Small intestine (tissue), 7 donors: ENCODE data around the gene DNAJC9. TPM values are rescaled to one million over a fixed set of nuclear protein-coding genes. Genes with fewer than 3 reads are reported as not detected.

Source experiments
- DNase-seq, 2 donors: peaks; one replicate each; pipeline versions ENCODE4 v3.0.0 to v3.0.0-alpha.2; 2013
- FAIRE-seq: peaks from 2 replicates; lab custom pipeline; 2012; peaks lifted over from hg19 to GRCh38; lab: Jason Lieb, UNC
- H3K27ac ChIP-seq, 3 donors: one replicate each; pipeline ENCODE4 v1.5.1; 2013; ENCODE audit warnings: low read length in 2 of 3, mild to moderate bottlenecking in 2 of 3, control low read depth in 1 of 3, inconsistent platforms in 1 of 3, low read depth in 1 of 3, moderate library complexity in 1 of 3
- H3K27me3 ChIP-seq, 3 donors: one replicate each; pipeline ENCODE4 v1.6.1; 2013; ENCODE audit warnings: low read length in 3 of 3, inconsistent platforms in 1 of 3; ENCODE audit not compliant: control insufficient read depth in 3 of 3, insufficient read depth in 3 of 3
- H3K36me3 ChIP-seq, 3 donors: one replicate each; pipeline ENCODE4 v1.6.1; 2013; ENCODE audit warnings: low read length in 3 of 3, inconsistent platforms in 1 of 3, low read depth in 1 of 3, mild to moderate bottlenecking in 1 of 3, moderate library complexity in 1 of 3; ENCODE audit not compliant: control insufficient read depth in 3 of 3, insufficient read depth in 2 of 3
- H3K4me1 ChIP-seq, 3 donors: one replicate each; pipeline ENCODE4 v1.6.1; 2013; ENCODE audit warnings: low read length in 2 of 3, inconsistent platforms in 1 of 3, low read depth in 1 of 3, mild to moderate bottlenecking in 1 of 3, moderate library complexity in 1 of 3; ENCODE audit not compliant: control insufficient read depth in 3 of 3, insufficient read depth in 2 of 3
- H3K4me3 ChIP-seq, 3 donors: one replicate each; pipeline ENCODE4 v1.5.1; 2013; ENCODE audit warnings: low read length in 3 of 3, control low read depth in 1 of 3, inconsistent platforms in 1 of 3, low read depth in 1 of 3, mild to moderate bottlenecking in 1 of 3, moderate library complexity in 1 of 3
- H3K9me3 ChIP-seq, 2 donors: one replicate each; pipeline ENCODE4 v1.6.1; 2013; ENCODE audit warnings: low read depth in 1 of 2, low read length in 1 of 2; ENCODE audit not compliant: control insufficient read depth in 2 of 2, insufficient read depth in 1 of 2
- WGBS, 3 donors: extraction: QIAGEN DNeasy Blood & Tissue Kit; methylation state at CpG; one replicate each; pipeline ENCODE4 v1.1.7; 2013; 5-methylcytosine and 5-hydroxymethylcytosine counted together
- polyA plus RNA-seq, 4 donors: library from polyadenylated mRNA; stranded (reverse) in 3 of 4; unstranded in 1 of 4; fragments of 200-250 nt in 3 of 4; fragments of 120-200 nt in 1 of 4; gene quantifications; one replicate each; pipeline versions ENCODE4 v1.2.1 to v1.2.3, GENCODE V29; 2013
- donor health status: healthy with polysubstance abuse.
- donor health status: control.
- donor health status: control.
- donor health status: Bipolar disorder and iron deficiency.
- donor health status: healthy.

DNAJC9 gene
- polyA plus RNA-seq, 4 donors: 11.4 to 24.0 (median 17.1) TPM

DNA sequence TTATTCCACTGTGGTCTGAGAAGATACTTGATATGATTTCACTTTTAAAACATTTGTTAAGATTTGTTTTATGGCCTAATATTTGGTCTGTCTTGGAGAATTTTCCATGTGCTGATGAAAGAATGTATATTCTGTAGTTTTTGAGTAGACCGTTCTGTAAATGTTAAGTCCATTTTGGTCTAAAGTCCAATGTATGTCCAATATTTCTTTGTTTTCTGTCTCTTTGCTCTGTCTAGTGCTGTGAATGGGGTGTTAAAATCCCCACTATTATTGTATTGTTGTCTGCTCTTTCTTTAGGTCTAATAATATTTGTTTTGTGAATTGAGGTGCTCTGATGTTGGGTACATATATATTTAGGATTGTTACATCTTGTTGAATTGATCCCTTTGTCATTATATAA is 31.3 kb downstream of the DNAJC9 start:
- no peaks in the 10 kb centered on the region for H3K27me3 ChIP-seq
- no peaks in the 10 kb centered on the region for H3K4me1 ChIP-seq
- 90 to 96% (median 94%) methylated on average over 1 of the region's 1 CpG for WGBS, 3 donors
- FAIRE-seq: no peak
- H3K4me3 ChIP-seq: no peak overlapping the region
- H3K36me3 ChIP-seq: peaks cover 2 to 10% (median 4%) of the 10 kb centered on the region in 3 donors
- no peak overlapping the region for H3K27ac ChIP-seq
- H3K9me3 ChIP-seq: no peaks in the 10 kb centered on the region
- DNase-seq: no peak

- H3K36me3 ChIP-seq: peaks cover 0 to 25% (median 3%) of the 10 kb centered on the region in 3 donors
- peaks cover 0 to 8% of the 10 kb centered on the region in 2 donors for H3K9me3 ChIP-seq
- no peak overlapping the region for H3K4me3 ChIP-seq
- no peak overlapping the region for H3K27ac ChIP-seq
- FAIRE-seq (no peak), DNase-seq (peak in 1 of 2 donors; percentile 9)
- 54 to 80% (median 64%) methylated on average over 4 of the region's 4 CpGs for WGBS, 3 donors
- H3K27me3 ChIP-seq: no peaks in the 10 kb centered on the region
- H3K4me1 ChIP-seq: no peaks in the 10 kb centered on the region
Observed at GRCh38 chr10:73211106-73211811, 35.8 kb downstream of the DNAJC9 start.

GRCh38 chr10:73210395-73211105 is 36.5 kb downstream of the DNAJC9 start:
- no peaks in the 10 kb centered on the region for H3K4me1 ChIP-seq
- FAIRE-seq: no peak

GRCh38 chr10:73209705-73210104 is 37.4 kb downstream of the DNAJC9 start:
- peak overlapping the region in 1 of 3 donors; percentile 10 for H3K27ac ChIP-seq
- H3K4me3 ChIP-seq: no peak overlapping the region
- no peaks in the 10 kb centered on the region for H3K4me1 ChIP-seq
- no peaks in the 10 kb centered on the region for H3K27me3 ChIP-seq
- H3K9me3 ChIP-seq: peaks cover 0 to 14% of the 10 kb centered on the region in 2 donors
- DNase-seq (peak in 1 of 2 donors; percentile 32), FAIRE-seq (no peak)
- H3K36me3 ChIP-seq: peaks cover 0 to 27% (median 3%) of the 10 kb centered on the region in 3 donors
- WGBS, 3 donors: 79 to 86% (median 80%) methylated on average over 1 of the region's 1 CpG

More at GRCh38 chr10:73210395-73211105, 36.5 kb downstream of the DNAJC9 start:
- 95 to 97% (median 95%) methylated on average over 3 of the region's 3 CpGs for WGBS, 3 donors
- H3K27me3 ChIP-seq: no peaks in the 10 kb centered on the region
- H3K4me3 ChIP-seq: no peak overlapping the region
- no peak for DNase-seq
- H3K27ac ChIP-seq: no peak overlapping the region
- peaks cover 0 to 14% of the 10 kb centered on the region in 2 donors for H3K9me3 ChIP-seq
- H3K36me3 ChIP-seq: peaks cover 0 to 27% (median 3%) of the 10 kb centered on the region in 3 donors

DNA sequence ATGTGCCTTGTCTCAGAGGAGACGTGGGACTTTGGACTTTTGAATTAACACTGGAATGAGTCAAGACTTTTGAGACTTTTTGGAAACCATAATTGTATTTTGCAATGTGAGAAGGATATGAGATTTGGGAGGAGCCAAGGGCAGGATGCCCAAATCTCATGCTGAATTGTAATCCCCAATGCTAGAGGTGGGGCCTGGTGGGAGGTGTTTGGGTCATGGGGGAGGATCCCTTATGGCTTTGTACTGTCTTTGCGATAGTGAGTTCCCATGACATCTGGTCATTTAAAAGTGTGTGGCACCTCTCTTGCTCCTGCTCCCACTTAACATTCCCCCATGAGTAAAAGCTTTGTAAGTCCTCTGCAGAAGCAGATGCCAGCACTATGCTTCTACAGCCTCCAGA is 39.2 kb downstream of the DNAJC9 start:
- DNase-seq (no peak), FAIRE-seq (no peak)
- 73 to 93% (median 85%) methylated on average over 2 of the region's 2 CpGs for WGBS, 3 donors
- no peaks in the 10 kb centered on the region for H3K27me3 ChIP-seq
- H3K36me3 ChIP-seq: peaks cover 0 to 26% (median 3%) of the 10 kb centered on the region in 3 donors
- H3K4me1 ChIP-seq: no peaks in the 10 kb centered on the region
- H3K27ac ChIP-seq: no peak overlapping the region
- H3K4me3 ChIP-seq: no peak overlapping the region
- H3K9me3 ChIP-seq: peaks cover 0 to 14% of the 10 kb centered on the region in 2 donors

GRCh38 chr10:73206385-73206784 is 40.7 kb downstream of the DNAJC9 start:
- peaks cover 0 to 28% (median 3%) of the 10 kb centered on the region in 3 donors for H3K36me3 ChIP-seq
- H3K27me3 ChIP-seq: no peaks in the 10 kb centered on the region
- H3K9me3 ChIP-seq: peaks cover 0 to 14% of the 10 kb centered on the region in 2 donors
- 98 to 99% (median 99%) methylated on average over 5 of the region's 5 CpGs for WGBS, 3 donors
- DNase-seq: no peak
- no peak overlapping the region for H3K4me3 ChIP-seq
- FAIRE-seq: no peak
- no peak overlapping the region for H3K27ac ChIP-seq
- H3K4me1 ChIP-seq: no peaks in the 10 kb centered on the region

DNA sequence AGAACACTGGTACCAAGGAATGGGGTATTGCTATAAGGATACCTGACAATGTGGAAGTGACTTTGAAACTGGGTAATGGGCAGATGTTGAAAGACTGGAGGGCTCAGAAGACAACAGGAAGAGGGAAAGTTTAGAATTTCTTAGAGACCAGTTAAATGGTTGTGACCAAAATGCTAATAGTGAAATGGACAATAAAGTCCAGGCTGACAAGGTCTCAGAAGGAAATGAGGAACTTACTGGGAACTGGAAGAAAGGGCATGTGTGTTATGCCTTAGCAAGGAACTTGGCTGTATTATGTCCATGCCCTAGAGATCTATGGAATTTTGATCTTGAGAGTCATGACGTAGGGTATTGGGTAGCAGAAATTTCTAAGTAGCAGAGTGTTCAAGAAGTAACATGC is 41.2 kb downstream of the DNAJC9 start:
- Histone ChIP-seq H3K9me3 (peaks cover 0 to 14% of the 10 kb centered on the region in 2 donors), H3K4me1 (no peaks in the 10 kb centered on the region), H3K36me3 (peaks cover 0 to 28% (median 3%) of the 10 kb centered on the region in 3 donors), H3K27ac (no peak overlapping the region), H3K27me3 (no peaks in the 10 kb centered on the region), H3K4me3 (no peak overlapping the region)
- DNase-seq (no peak), FAIRE-seq (no peak)
- 93 to 100% (median 97%) methylated on average over 1 of the region's 1 CpG for WGBS, 3 donors

DNA sequence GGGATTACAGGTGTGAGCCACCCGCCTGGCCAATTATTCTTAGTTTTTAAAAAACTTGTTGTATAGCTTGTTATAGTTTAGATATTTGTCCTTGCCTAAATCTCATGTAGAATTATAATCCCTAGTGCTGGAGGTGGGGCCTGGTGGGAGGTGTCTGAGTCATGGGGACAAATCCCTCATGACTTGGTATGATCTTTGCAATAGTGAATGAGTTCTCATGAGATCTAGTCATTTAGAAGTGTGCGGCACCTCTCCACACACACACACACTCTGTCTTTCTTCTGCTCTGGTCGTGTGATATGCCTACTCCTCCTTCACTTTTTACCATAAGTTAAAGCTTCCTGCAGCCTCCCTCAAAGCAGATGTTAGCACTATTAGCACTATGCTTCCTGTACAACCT is 42.0 kb downstream of the DNAJC9 start:
- Histone ChIP-seq H3K27ac (no peak overlapping the region), H3K27me3 (no peaks in the 10 kb centered on the region), H3K4me3 (no peak overlapping the region), H3K9me3 (peaks cover 0 to 14% of the 10 kb centered on the region in 2 donors), H3K36me3 (peaks cover 0 to 25% (median 0%) of the 10 kb centered on the region in 3 donors), H3K4me1 (no peaks in the 10 kb centered on the region)
- FAIRE-seq (no peak), DNase-seq (no peak)
- WGBS, 3 donors: 88 to 96% (median 93%) methylated on average over 3 of the region's 3 CpGs
